ENCODE data around the gene ZBTB21. TPM values are rescaled to one million over a fixed set of nuclear protein-coding genes. Genes with fewer than 3 reads are reported as not detected.

Gene ZBTB21
- total and polyA plus RNA-seq, 9 of the 15 experiments (the other 6 are each of a cell fraction or from before 2014, with no cell fraction given) = 2.2 to 15.2 (median 8.7) TPM

- TF ChIP-seq E2F8 (IDR thresholded peaks at IDR 0.05; ENCODE audit: low read depth, partially characterized antibody) (no peak), TCF3 (CRISPR knock-in tag; IDR thresholded peaks at IDR 0.05) (no peak), LCOR (CRISPR knock-in tag; IDR thresholded peaks at IDR 0.05) (no peak), CHAMP1 (IDR thresholded peaks at IDR 0.05) (no peak), MTA2 (IDR thresholded peaks at IDR 0.05; ENCODE audit: low read depth) (no peak), MNT (conservative IDR thresholded peaks at IDR 0.05) (no peak), CREB3L1 (IDR thresholded peaks at IDR 0.05; ENCODE audit: borderline replicate concordance, low read depth) (peak; percentile 52; the same call in 1 of the 2 replicates), TRIM28 (IDR thresholded peaks at IDR 0.05) (no peak), ZNF311 (CRISPR knock-in tag; IDR thresholded peaks at IDR 0.05) (no peak), PTRF (tag; IDR thresholded peaks at IDR 0.05) (no peak), BMI1 (IDR thresholded peaks at IDR 0.05; ENCODE audit: low read length) (no peak), MCM7 (IDR thresholded peaks at IDR 0.05) (no peak), ETV6 (IDR thresholded peaks at IDR 0.05; ENCODE audit: borderline replicate concordance in 1 of 2, low read depth in 2 of 2, low read length in 1 of 2) (no peak), ETV6 (CRISPR knock-in tag; IDR thresholded peaks at IDR 0.05; ENCODE audit: borderline replicate concordance) (no peak), FOXK2 (conservative IDR thresholded peaks at IDR 0.05 in 1 of 2, IDR thresholded peaks at IDR 0.05 in 1 of 2; ENCODE audit: low read depth in 2 of 2) (no peak), KLF16 (IDR thresholded peaks at IDR 0.05) (no peak), STAT5A (IDR thresholded peaks at IDR 0.05; ENCODE audit: borderline replicate concordance, low read length) (no peak), NR3C1 (CRISPR knock-in tag; IDR thresholded peaks at IDR 0.05) (peak; percentile 80), ZNF561 (CRISPR knock-in tag; conservative IDR thresholded peaks at IDR 0.05) (no peak), HNRNPUL1 (IDR thresholded peaks at IDR 0.05; ENCODE audit: low read length) (no peak)
These were observed 641 bp upstream of the ZBTB21 start (continued) for GRCh38 chr21:42010507-42011495.

All from K562 (cell line).